ENCODE results near the gene ACO1.

DNA sequence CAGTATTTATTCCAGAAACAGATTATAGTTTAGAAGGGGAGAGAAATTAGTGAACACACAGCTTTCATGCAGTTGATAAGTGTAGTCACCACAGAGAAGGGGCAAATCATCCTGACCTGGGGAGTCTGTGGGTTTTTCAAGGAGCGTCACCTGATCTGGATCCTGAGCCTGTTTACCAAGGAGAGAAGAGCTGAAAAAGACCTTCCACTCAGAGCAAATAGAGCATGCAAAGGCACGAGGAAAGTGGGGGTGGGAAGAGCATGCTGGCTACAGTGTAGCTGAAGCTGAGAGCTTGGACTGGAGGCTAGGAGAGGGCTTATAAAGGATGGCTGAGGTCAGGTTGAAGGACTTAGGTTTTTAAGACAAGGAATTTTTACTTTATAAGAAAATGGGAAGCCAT lies 30.4 kb downstream of the ACO1 start:
- TF ChIP-seq ELF4 (IDR thresholded peaks at IDR 0.05): no peak
- no peak for TF ChIP-seq ARNT (IDR thresholded peaks at IDR 0.05)
- TF ChIP-seq SUZ12 (IDR thresholded peaks at IDR 0.05): no peak
- no peak for TF ChIP-seq CTBP1 (IDR thresholded peaks at IDR 0.05; ENCODE audit: borderline replicate concordance)
- no peak for TF ChIP-seq ZNF384 (IDR thresholded peaks at IDR 0.05)
- TF ChIP-seq NFRKB (IDR thresholded peaks at IDR 0.05): no peak
- TF ChIP-seq SP1 (IDR thresholded peaks at IDR 0.05): no peak
- no peak for TF ChIP-seq FOXA1 (IDR thresholded peaks at IDR 0.05)
- no peak for TF ChIP-seq HDGF (IDR thresholded peaks at IDR 0.05; ENCODE audit: borderline replicate concordance)
- TF ChIP-seq BHLHE40 (IDR thresholded peaks at IDR 0.05; ENCODE audit: borderline replicate concordance): no peak
- TF ChIP-seq FOXM1 (IDR thresholded peaks at IDR 0.05; ENCODE audit: borderline replicate concordance): no peak
- TF ChIP-seq LEF1 (IDR thresholded peaks at IDR 0.05; ENCODE audit: borderline replicate concordance): no peak
- no peak for TF ChIP-seq FOXK2 (IDR thresholded peaks at IDR 0.05)

Measured in HEK293T (cell line).